IPS DF 19.7 (cell line): ENCODE data around the gene NYAP1.
"Not testable (repeated sequence)": the region's sequence is repeated elsewhere in the genome, so short reads cannot be mapped to it uniquely, and the experiment has no call there.

Experiments used
- DNase-seq: peaks from one replicate; pipeline ENCODE4 v3.0.0-alpha.2; 2013; ENCODE audit warnings: low read depth, low spot score

Gene NYAP1

GRCh38 chr7:100510437-100511239, 26.9 kb downstream of the NYAP1 start:
- no peak for DNase-seq

- no peak for DNase-seq
Measured at GRCh38 chr7:100513212-100513810, 29.6 kb downstream of the NYAP1 start.

- no peak for DNase-seq
Measured at GRCh38 chr7:100515072-100515532, 31.4 kb downstream of the NYAP1 start.

GRCh38 chr7:100516135-100516812, 32.5 kb downstream of the NYAP1 start:
- DNase-seq = no peak

DNA sequence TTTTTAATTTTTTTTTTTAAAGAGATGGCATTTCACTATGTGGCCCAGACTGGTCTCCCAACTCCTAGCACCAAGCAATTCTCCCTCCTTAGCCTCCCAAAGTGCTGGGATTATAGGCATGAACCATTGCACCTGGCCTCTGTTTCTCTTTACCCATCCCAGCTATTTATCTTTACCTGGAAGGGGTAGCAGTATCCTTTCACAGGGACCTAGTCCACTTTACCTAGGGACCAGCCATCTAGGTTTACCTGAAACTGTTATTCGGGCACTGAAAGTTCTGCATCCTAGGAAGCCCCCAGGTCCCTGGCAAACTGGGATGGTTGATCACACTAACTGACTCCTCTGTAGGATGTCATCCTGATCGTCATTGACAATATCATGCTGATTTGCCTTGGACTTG, 33.6 kb downstream of the NYAP1 start:
- DNase-seq = no peak

DNA sequence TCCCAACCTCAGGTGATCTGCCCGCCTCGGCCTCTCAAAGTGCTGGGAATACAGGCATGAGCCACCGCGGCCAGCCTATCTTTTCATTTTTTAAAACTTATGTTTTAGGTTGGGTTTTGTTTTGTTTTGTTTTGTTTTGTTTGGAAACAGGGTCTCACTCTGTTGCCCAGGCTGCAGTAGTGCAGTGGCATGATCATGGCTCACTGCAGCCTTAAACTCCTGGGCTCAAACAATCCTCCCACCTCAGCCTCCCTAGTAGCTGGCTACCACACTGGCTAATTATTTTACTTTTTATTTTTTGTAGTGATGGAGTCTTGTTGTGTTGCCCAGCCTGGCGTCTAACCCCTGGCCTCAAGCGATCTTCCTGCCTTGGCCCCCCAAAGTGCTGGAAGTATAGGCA, 35.9 kb downstream of the NYAP1 start:
- DNase-seq = no peak

- DNase-seq = no peak
Measured at GRCh38 chr7:100520138-100520537, 36.4 kb downstream of the NYAP1 start.

GRCh38 chr7:100521076-100521475, 37.3 kb downstream of the NYAP1 start:
- DNase-seq = no peak

DNA sequence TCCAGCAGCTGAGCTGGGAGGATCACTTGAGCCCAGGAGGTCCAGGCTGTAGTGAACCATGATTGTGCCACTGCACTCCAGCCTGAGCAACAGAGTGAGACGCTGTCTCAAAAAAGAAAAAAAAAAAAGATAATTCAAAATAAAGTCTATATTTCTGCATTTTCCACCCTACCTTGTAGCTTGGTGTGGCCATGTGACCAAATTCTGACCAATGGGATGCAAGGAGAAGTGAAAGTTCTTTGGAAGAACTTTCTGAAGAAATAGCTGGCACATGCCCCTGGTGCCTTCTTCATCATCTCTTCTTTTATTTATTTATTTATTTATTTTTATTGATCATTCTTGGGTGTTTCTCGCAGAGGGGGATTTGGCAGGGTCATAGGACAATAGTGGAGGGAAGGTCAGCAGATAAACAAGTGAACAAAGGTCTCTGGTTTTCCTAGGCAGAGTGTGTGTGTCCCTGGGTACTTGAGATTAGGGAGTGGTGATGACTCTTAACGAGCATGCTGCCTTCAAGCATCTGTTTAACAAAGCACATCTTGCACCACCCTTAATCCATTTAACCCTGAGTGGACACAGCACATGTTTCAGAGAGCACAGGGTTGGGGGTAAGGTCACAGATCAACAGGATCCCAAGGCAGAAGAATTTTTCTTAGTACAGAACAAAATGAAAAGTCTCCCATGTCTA, 38.3 kb downstream of the NYAP1 start:
- not testable (repeated sequence) for DNase-seq

DNA sequence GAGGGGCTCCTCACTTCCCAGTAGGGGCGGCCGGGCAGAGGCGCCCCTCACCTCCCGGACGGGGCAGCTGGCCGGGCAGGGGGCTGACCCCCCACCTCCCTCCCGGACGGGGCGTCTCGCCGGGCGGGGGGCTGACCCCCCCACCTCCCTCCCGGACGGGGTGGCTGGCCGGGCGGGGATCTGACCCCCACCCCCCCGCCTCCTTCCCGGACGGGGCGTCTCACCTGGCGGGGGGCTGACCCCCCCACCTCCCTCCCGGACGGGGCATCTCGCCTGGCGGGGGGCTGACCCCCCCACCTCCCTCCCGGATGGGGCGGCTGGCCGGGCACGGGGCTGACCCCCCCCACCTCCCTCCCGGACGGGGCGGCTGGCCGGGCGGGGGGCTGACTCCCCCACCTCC, 39.5 kb downstream of the NYAP1 start:
- DNase-seq = not testable (repeated sequence)

DNA sequence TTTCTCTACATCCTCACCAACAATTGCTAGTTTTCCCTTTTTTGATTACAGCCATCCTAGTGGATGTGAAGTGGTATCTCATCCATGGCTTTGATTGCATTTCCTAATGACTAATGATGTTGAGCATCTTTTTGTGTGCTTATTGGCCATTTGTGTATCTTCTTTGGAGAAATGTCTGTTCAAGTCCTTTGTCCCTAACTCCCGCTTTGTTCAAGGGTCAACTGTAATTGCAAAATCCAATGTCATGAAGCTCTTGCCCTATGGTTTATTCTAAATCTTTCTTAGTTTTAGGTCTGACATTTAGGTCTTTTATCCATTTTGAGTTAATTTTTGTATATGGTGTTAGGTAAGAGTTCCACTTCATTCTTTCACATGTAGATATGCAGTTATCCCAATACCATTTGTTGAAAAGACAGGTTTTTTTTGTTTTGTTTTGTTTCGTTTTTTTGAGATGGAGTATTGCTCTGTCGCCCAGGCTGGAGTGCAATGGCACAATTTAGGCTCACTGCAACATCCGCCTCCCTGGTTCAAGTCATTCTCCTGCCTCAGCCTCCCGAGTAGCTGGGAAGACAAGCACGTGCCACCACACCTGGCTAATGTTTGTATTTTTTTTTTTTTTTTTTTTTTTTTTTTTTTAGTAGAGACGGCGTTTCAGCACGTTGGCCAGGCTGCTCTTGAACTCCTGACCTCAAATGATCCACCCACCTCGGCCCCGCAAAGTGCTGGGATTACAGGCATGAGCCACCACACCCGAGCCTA, 44.6 kb downstream of the NYAP1 start:
- not testable (repeated sequence) for DNase-seq

- DNase-seq = no peak
Measured at GRCh38 chr7:100532165-100533022, 48.7 kb downstream of the NYAP1 start.

DNA sequence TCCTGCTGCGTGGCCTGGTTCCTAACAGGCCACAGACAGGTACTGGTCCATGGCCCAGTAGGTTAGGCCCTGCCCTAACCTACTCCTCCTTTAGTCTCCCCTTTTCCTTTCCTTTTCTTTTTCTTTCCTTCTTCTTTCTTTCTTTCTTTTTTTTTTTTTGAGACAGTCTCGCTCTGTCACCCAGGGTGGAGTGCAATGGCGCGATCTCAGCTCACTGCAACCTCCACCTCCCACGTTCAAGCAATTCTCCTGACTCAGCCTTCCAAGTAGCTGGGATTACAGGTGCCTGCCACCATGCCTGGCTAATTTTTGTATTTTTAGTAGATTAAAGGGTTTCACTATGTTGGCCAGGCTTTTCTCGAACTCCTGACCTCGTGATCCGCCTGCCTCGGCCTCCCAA, 52.3 kb downstream of the NYAP1 start:
- DNase-seq = not testable (repeated sequence)

- DNase-seq = not testable (repeated sequence)
Measured at GRCh38 chr7:100536695-100537094, 53.0 kb downstream of the NYAP1 start.

- DNase-seq = no peak
Measured at GRCh38 chr7:100538348-100538653, 54.6 kb downstream of the NYAP1 start.

DNA sequence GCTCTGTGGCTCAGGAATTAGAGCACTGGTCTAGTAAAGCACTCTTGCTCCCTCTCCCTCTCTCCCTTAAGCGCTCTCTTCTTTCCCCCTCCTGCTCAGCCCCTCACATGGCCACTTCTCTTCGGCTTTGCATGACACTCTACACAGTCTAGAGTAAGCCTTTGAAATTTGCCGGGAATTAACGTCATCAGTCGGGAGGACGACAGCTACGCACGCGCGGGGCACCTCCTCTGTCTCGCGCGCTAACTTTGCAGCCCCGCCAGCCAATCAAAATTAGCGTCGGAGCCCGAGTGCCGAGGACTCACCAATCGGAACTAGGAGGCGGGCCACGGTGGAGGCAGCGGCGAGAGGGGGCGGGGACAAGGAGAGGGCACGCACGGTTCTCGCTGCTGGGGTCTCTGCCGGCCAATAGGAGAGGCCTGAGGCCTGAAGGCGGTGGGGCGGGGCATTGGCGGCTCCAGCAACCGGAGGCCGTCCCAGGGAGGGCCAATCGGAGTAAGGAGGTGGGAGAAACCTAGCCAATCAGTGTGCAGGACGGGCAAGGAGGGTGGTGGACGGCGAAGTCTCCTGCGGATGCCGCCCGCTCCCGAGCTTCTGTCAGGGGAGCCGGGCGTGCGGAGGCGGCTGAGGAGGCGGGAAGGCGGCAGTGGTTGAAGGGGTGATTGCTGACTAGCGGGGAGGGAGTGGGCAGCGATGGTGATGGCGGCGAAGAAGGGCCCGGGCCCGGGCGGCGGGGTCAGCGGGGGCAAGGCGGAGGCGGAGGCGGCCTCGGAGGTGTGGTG, 55.1 kb downstream of the NYAP1 start, which contains the start of gene AGFG2:
Gene AGFG2, plus strand, starts transcription at position 550 of the 782 bp plus-strand sequence. Its CDS starts 144 bp downstream, at position 694.
- DNase-seq = peak; percentile 97

GRCh38 chr7:100539436-100540006, 55.8 kb downstream of the NYAP1 start:
- no peak for DNase-seq

- DNase-seq = no peak
Measured at GRCh38 chr7:100540073-100540723, 56.5 kb downstream of the NYAP1 start.

DNA sequence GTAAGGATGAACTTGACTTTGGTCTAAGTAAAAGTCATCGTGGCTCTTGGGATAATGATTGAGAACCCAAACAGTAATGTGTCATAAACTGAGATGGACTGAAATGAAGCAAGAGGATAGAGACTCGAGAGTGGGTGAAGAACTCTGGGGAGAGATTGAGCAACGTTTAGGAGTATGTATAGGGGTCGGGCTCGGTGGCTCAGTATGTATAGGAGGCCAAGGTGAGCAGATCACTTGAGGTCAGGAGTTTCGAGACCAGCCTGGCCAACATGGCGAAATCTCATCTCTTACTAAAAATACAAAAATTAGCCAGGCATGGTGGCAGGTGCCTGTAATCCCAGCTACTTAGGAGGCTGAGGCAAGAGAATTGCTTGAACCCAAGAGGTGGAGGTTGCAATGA, 57.6 kb downstream of the NYAP1 start:
- not testable (repeated sequence) for DNase-seq
